Measurements from ENCODE around the gene RARRES1.

The RARRES1 gene

DNA sequence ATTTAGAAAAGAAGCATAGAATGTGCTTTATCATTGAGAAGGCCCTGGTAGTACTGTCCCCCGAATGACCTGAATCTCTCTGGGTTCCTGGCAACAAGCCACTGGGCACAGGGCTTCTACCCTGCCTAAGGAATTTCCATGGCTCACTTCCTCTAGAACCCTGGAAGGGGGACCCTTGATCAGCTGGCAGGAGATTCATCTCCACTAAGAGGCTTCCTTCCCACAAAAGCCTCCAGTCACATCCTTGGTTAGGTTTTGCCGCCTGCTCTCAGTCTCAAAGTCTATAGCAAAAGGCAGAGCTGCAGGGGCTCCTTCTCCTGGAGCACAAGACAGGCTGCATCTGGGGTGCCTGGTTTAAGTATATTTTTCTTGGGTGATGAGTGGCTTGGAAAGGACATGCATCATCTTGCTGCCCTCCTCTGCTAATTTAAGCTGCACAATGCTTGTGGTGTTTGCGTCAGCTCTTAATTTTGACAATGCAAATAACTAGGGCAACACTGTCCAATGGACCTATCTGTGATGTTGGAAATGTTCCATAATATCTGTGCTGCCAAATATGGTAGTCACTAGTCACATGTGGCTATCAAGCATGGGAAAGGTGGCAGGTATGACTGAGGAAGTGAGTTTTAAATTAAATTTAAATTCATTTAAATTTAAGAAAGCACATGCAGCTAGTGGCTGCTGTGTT is 33.4 kb upstream of the RARRES1 start:
- DNase-seq (ENCODE audit: low read depth), result no peak

DNA sequence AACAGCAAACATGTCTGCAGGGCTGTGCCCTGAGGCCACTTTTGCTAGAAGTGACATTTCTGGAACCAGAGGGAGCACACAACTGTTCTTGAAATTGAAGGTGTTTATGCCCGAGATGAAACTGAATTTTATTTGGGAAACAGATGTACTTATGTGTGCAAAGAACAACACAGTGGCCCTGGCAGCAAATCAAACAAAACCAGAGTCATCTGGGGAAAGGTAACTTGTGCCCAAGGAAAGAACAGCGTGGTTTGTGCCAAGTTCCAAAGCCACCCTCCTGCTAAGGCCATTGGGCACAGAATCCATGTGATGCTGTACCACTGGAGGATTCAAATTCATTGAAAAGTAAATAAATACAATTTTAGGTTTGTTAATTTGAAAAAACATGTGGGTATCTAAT is 31.2 kb upstream of the RARRES1 start:
- no peak for DNase-seq (ENCODE audit: low read depth)

DNA sequence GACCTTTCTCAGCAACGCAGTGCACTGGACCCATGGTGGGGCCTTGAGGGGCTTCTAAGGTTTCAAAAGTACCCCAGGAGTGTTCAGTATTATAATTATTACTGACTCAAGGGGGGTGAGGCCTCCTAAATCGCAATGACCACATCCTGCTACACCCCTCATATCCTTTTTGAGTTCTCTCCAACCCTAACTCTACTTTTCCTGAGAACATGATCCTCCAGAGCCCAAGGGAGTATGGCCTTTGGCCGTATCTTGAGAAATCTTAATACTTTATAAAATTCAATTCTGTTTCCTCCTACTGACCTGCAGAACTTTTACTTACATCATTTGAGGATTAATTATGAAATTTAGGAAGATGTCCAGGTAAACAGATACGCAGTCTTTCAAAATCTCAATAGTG is 30.4 kb upstream of the RARRES1 start:
- no peak for DNase-seq (ENCODE audit: low read depth)

DNA sequence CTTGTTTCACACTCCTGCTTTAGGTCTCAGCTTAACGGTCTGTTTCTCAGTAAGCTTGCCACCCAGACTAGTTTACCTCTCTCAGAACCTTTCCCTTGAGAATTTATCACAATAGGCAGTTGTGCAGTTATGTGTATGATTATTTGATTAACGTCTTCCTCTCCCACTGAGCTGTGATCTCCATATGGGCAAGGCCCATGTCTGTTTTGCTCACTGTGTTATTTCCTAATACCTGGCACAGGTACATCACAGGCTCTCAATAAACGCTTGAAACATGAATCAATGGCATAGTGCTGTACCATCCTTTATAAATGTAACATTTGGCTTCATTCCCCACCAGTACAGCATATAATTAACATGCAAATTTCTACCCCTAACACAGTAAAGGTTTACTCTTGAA is 29.1 kb upstream of the RARRES1 start:
- DNase-seq (ENCODE audit: low read depth), result no peak

DNA sequence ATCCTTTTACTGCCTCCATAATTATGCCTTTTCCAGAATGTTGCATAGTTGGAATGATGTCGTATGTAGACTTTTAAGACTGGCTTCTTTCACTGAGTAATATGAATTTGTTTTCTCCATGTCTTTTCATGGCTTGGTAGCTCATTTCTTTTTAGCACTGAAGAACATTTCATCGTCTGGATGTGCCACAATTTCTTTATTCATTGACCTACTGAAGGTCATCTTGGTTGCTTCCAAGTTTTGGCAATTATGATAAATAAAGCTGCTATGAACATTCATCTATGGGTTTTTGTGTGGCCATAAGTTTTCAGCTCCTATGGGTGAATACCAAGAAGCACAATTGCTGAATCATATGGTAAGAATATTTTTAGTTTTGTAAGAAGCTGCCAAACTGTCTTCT is 23.2 kb upstream of the RARRES1 start:
- DNase-seq (ENCODE audit: low read depth), result no peak

DNA sequence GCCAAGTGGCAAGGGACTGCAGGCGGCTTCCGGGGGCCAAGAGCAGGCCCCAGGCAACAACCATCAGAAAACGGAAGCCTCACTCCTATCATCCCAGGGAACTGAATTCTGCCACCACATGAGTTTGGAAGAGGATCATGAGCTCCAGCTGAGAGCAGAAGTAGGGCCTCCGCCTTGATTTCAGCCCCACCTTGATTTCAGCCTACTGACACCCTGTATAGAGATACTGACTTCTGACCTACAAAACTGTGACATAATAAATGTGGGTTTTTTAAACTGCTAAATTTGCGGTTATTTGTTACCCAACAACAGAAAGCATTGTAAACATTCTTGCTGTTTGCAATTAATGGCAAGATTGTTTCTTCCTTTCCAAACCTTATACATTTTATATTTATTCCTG is 21.6 kb upstream of the RARRES1 start:
- no peak for DNase-seq (ENCODE audit: low read depth)

DNA sequence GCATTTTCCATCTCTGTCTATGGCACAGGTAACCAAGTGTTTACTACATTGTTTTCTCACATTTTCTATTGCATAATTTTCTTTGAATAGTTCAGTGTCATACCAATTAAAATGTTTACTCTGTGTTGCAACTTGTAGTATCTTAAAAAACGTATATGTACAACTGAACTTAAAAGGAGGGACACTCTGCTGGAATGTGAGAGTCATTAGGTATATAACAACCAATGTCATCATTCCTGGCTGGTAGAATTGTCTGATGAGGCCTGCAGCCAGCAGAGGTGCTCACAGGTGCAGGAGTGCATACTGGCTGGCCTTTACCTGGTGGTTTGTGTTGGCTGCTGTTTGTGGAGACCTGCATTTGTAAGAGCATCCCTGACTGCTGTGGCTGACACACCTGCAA is 19.1 kb upstream of the RARRES1 start:
- DNase-seq (ENCODE audit: low read depth), result no peak

DNA sequence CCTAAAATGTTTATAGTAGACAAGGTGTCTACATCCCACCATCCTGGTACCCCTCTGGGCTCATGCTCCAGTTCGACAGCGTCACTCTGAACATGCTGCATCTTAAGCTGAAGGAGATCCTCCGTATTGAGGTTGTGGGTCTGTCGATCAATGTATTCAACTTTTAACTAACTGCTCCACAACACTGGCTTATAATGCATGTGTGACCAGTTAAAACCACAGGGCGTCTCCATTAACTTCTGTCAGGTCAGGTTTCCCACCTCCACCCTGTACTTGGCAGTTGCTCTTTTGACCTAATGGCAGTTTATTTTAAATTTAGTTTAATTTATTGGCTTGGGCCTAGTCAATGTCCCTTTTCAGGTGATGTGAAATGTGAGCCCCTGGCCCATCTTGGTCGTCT is 17.8 kb upstream of the RARRES1 start:
- no peak for DNase-seq (ENCODE audit: low read depth)

DNA sequence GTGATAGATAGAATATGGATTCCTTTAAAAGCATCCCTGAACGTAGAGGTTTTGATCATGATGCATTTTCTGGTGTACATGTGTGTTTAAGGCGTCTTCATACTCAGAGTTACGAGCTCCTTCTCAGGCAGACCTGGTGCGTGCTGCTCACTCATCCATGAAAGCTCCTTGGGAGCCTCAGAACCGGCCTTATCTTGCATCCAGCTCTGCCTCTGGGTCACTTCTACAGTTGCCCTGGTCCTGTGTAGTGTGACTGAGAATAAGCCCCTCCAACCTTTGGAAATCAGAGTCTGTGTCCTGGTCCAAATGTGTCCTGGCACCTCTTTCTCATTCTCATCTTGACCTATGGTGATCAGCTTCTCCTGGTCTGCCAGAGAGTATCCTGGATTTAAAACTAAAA is 17.3 kb upstream of the RARRES1 start:
- DNase-seq (ENCODE audit: low read depth), result no peak

DNA sequence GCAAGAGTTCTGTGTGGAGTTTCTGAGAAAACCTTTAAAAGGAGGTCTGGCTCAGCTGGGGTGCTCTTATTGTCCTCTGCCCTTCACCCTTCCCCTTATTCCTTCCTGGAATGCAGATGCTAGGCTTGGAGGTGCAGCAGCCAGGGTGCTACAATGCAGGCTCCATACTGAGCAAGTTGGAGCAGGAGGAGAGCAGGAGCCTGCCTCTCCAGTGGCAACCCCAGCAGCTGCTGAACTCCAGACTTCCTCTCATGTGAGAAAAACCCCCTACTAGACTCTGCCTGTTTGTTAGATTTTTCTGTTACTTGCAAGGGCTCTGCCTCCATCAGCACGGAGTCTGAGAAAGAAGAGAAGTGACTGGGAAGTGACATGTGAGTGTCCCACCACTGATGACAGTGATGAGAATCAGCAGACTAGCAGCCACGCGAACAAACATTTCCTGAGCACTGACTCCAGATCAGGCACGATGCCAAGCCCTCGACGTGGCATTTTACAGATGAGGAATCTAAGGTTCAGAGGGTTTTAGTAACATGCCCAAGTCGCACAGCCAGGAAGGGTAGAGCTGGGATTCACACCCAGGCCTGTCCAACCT is 16.1 kb upstream of the RARRES1 start:
- DNase-seq (ENCODE audit: low read depth), result no peak

DNA sequence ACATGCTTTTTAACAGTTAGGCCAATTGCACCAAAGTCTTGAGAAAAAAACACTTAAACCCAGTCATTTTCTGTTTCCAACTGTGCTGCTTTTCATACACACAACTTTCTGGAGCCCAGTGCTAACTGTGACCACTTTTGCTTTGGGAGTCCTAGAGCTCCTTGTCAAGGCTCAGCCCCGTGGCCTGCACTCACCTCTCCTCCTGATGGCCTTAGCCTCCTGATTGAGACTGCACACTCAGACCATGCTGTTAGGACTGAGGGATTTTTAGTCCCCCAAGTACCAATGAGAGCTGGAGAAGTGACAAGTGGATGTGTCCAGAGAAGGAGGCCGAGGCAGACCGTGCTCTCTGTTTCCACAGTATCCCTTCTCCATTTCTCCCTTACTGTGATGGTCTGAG is 15.2 kb upstream of the RARRES1 start:
- no peak for DNase-seq (ENCODE audit: low read depth)

DNA sequence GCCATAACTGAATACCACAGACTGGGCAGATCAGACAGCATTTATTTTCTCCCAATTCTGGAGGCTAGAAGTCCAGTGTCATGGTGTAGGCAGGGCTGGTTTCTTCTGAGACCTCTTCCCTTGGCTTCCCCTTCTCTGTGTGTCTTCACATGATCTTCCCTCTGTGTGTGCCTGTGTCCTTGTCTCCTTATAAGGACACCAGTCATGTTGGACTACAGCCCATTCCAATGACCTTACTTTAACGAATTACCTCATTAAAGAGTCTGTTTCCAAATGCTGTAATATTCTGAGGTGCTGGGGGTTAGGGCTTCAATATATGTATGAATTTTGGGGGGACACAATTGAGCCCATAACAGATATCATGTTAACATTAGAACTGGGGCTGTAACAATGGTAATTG is 13.3 kb upstream of the RARRES1 start:
- DNase-seq (ENCODE audit: low read depth), result no peak

DNA sequence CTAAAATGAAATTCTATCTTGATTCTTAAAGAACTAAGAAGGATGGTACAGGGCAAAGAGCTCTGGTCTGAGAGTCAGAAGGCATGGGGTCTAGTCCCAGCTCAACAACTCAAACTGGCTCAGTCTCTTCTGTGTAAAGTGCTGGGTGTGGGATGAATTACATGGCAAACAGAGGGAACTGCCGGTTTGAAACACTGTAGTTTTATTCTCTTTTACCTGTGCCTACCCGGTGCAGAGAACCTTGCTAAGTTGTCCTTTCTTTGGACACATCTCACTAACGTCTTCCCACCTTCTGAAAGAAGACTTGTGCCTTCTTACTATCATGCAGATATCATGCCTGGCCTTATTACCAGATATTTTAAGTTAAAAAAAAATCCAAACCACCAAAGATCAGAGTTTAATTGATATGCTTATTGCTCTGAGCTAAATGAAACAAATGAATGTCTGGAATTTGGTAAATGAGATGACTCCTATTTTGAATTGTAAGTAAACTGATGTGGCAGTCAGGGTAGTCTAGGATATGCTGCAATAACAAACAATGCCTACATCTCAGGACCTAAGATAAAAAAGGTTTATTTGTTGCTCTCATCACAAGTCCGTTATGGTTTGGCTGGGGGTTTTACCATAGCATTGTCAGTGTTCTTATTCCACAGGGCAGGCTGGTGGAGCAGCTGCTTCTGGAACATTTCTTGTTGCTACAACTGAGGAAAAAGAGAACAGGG is 12.5 kb upstream of the RARRES1 start:
- no peak for DNase-seq (ENCODE audit: low read depth)

DNA sequence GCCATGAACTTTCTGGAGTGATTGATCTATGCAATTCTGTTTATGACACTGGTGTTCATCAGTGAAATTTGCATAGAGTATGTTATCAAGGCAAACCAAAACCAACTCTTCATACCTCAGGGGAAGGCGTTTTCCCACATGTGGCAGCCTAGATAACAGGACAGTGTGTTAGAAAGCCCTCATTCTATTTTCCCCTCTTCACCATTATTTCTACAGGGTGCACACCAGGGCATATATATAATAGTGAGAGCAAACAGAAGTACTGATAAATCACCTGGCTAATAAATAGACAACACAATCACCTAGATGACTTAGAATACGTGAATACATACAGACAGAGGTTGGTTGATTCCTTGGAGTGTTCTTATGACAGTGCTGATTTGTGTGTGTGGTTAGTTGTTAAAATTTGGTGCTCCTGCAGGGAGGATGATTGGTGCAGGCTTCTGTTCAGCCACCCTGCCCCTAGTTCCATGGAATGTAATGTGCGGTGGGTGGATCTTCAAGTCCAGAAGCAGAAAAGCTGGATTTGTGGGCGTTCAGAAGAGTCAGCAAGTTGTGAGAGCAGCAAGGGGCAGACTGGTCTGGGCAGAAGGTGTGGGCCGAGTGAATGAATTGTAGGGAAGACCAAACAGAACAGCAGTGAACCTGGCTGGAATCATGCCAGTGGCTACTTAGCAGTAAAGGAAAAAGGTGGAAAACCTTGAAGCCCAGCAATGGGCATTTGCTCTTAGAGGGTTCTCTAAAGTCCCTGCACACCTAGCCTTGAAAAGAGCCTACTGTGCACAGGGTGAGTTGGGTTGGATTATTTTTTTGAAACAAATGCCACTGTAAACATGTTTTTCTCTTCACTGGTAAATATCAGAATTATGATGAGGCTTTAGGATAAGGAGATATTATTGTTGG is 11.7 kb upstream of the RARRES1 start:
- DNase-seq (ENCODE audit: low read depth), result no peak

DNA sequence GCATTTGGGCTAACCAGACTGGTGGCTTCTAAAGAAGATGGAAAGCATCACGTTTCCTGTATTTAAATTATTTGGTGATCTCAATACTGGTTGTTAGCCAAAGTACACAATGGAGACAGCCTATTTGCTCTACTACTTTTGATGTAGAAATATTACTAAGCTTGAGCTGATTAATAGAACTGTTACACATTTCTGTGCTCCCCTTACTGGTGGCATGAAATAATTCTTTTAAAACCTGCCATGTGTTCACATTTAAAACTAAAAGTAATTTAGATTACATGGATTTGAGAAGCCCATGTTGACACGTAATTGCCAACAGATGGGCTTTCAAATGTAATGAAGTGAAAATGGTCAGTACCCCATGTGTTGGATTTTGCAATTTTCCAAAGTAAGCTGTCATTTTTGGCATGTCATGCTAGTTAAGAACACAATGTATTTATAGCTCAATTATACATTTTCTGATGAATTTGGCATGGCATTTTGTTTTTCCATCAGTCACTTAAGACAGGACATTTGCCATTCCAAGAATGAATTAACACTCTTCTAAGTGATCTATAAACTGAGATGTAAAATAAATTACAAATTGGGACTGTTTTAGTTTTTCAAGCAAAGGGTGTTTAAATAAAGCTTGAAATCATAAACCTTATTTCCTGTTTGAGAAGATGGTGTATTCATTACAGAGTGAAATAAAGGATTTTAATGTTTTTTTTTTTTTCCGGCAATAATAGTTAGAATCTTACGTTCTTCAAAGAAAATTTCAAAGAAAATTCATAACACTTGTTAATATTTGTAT is 10.8 kb upstream of the RARRES1 start:
- peak; percentile 87 for DNase-seq (ENCODE audit: low read depth)

DNA sequence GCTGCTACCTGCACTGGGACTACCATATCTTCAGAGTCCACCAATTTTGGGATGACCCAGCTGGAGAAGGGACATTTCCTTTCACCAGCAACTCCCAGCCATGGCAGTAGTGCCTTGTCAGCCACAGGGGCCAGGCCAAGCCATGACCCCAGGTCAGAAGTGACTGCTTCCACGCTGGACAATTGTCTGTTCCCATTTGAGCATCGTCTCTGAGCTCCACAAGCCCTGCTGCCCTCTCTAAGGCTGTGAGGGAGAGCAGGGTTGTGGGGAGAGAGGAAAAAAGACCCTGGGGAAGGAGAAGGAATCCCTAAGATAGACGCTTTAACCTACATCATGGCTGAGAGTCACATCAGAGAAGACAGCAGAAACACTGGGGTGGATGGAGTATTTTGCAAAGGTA is 7.4 kb upstream of the RARRES1 start:
- DNase-seq (ENCODE audit: low read depth), result no peak

DNA sequence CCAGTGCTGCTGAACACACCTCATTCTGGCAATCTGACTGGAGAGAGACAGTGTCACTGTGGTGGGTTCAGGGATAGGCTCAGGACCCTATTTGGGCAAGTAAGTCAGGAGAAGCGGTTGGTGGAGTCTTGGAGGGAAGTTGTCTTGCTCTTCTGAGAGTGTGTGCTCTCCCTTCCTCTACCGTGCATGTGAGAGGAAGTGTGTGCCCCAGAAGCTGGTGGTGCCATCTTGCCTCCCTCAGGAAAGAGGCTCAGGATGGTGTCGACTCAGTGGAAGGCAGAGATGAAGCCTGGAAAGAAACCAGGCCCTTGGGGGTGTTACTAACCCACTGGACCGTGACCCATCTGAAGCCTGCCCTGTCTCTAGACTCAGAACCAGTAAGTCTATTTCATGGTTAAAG is 6.8 kb upstream of the RARRES1 start:
- no peak for DNase-seq (ENCODE audit: low read depth)

DNA sequence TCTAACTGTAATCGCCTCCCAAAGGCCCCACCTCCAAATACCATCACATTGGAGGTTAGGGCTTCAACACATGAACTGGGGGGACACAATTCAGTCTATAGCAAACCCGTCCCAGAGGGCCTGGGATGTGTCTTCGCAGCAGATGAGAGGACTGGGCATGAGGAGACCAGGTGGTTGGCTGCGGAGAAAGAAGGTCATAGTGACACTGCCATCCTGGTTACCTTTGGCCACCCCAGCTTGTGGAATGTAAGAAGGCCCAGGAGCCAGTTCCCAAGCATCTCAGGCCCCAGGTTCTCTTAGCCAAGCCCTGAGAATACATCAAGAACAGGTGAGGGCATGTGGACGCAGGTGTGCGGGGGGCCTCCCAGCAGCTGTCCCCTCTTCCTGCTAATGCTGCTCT is 6.4 kb upstream of the RARRES1 start:
- no peak for DNase-seq (ENCODE audit: low read depth)

DNA sequence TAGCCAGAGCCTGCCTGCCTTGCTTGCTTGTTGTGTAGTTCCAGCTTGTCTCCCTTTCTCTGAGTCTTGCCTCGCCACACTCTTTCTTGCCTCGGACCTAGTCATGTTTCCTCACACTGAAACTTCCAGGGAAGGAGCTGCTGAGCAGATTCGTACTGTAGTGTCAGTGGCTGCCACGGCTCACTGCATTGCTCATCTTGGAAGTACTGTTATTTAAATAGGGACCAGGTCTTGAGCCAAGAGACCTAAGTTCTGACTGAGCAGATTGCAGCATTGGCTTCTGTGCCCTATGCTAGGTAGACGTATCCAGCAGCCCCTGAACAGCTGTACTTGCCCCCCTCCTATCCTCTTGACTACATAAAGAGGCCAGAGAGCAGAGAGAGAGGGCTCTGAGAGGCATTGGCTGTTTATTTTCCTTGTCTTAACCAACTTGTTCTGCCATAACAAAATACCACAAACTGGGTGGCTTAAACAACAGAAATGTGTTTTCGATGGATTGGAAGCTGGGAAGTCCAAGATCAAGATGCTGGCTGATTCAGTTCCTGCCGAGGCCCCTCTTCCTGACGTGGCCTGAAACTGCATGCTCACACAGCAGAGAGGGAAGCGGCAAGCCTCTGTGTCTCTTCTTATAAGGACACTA is 5.8 kb upstream of the RARRES1 start:
- DNase-seq (ENCODE audit: low read depth), result no peak

DNA sequence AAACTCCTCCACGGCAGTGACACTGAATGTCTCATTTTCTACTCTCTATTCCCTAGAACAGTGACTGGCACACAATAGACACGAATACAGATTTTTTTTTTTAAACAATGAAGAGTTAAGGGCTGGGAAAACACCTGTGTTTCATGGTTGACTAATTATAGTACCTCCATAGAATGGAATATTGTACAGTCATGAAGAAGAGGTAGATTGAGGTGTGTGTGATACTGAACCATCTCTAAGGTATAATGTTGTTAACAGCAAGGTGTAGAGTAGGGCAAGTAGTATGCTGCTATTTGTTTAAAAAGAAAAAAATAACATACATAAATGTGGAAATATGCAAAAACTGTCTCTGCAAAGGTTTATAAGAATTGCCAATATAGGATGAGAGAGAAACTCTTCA is 5.2 kb upstream of the RARRES1 start:
- DNase-seq (ENCODE audit: low read depth), result no peak

DNA sequence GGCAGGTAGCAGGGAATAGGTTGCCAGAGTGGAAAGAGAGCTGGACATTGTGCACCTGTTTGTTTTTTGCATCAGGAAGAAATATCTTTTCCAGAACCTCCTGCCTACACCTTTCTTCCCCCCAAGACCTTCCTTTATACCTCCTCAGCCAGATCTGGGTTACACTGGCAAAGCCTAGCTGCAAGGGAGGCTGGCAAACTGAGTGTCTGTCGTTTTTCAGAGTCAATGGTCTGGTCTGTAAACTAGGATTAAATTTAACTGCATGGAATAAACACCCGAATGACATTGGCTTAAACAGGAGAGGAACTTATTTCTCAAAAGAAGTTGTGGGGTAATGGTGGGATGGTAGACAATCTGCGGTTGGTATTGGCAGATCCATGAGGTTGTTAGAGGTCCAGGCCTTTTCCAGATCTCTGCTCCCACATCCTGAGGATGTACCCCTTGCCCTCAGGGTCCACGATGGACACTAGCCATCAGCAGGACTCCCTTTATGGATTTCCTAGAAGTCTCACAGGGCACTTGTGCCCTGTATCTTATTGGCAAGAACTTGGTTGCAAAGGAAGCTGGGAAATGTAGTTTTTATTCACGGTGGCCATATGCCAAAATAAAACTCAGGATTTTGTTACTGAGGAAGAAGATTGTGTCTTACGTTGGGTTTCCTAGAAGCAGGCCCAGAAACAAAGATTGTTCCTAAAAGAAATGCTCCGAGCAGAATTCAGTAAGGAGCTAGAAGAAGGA is 3.2 kb upstream of the RARRES1 start:
- DNase-seq (ENCODE audit: low read depth), result no peak

All from fibroblast of gingiva (primary cell).